HG03280 (cell line): Measurements from ENCODE around the gene PLEKHN1.

Source experiments
- ATAC-seq: cut with Tn5 transposase; IDR thresholded peaks from one replicate; pipeline ENCODE4 v1.9.1; 2021; ENCODE audit warnings: mild to moderate bottlenecking, moderate library complexity; ENCODE audit not compliant: unreplicated experiment

The PLEKHN1 gene

GRCh38 chr1:1023700-1024099, 57.4 kb downstream of the PLEKHN1 start:
- no peak for ATAC-seq

GRCh38 chr1:1024149-1024770, 58.0 kb downstream of the PLEKHN1 start:
- no peak for ATAC-seq

- ATAC-seq: no peak
These were observed 58.8 kb downstream of the PLEKHN1 start for GRCh38 chr1:1024771-1025699.
